H1 (cell line): Measurements from ENCODE around the gene ADAM12. TPM values are rescaled to one million over a fixed set of nuclear protein-coding genes. Genes with fewer than 3 reads are reported as not detected.

Experiments used
- CTCF ChIA-PET: fragments of 300-600 bp; sonication (Branson Sonifier 250); formaldehyde crosslinking; loops from one replicate; lab custom pipeline; 2021; ENCODE audit not compliant: partially characterized antibody; lab: Charles Lee
- POLR2A ChIA-PET: fragments of 300-600 bp; sonication (Branson Sonifier 250); formaldehyde crosslinking; loops from one replicate; lab custom pipeline; 2021; ENCODE audit warnings: inconsistent platforms; ENCODE audit not compliant: partially characterized antibody; lab: Charles Lee
- DNase-seq, 2 experiments: peaks; one replicate each; pipeline versions ENCODE4 v3.0.0 to v3.0.0-alpha.2; 2010 to 2022; ENCODE audit warnings: low spot score in 2 of 2, low read depth in 1 of 2, mixed read lengths in 1 of 2
- FAIRE-seq: peaks from 2 replicates; lab custom pipeline; 2011; peaks lifted over from hg19 to GRCh38; lab: Jason Lieb, UNC
- H2AFZ ChIP-seq: 2 replicates; pipeline ENCODE4 v1.8.1; 2012; ENCODE audit warnings: low read length, inconsistent platforms
- H2AK5ac ChIP-seq: 2 replicates; pipeline ENCODE4 v1.6.1; 2013; ENCODE audit warnings: low read depth, low read length
- H2BK120ac ChIP-seq: replicated peaks from 2 replicates; pipeline ENCODE3; 2013; ENCODE audit warnings: low read depth, low read length, inconsistent platforms
- H2BK12ac ChIP-seq: 2 replicates; pipeline ENCODE4 v1.6.1; 2013; ENCODE audit warnings: low read depth, low read length
- H2BK15ac ChIP-seq: 2 replicates; pipeline ENCODE4 v1.6.1; 2013; ENCODE audit warnings: low read length
- H2BK20ac ChIP-seq: 2 replicates; pipeline ENCODE4 v1.6.1; 2013; ENCODE audit warnings: low read length
- H2BK5ac ChIP-seq: 2 replicates; pipeline ENCODE4 v1.6.1; 2013; ENCODE audit warnings: low read depth, low read length
- H3K14ac ChIP-seq: 2 replicates; pipeline ENCODE4 v1.6.1; 2013; ENCODE audit warnings: inconsistent platforms; ENCODE audit not compliant: insufficient read length
- H3K18ac ChIP-seq: 2 replicates; pipeline ENCODE4 v1.6.1; 2013; ENCODE audit warnings: low read length; ENCODE audit errors: extremely low read depth
- H3K23ac ChIP-seq: 2 replicates; pipeline ENCODE4 v1.6.1; 2013; ENCODE audit warnings: inconsistent platforms; ENCODE audit not compliant: insufficient read length
- H3K23me2 ChIP-seq: 2 replicates; pipeline ENCODE4 v1.6.1; 2013; ENCODE audit warnings: low read depth, low read length
- H3K27ac ChIP-seq: 2 replicates; pipeline ENCODE4 v1.6.1; 2011; ENCODE audit warnings: low read depth, low read length, inconsistent platforms
- H3K27me3 ChIP-seq, 4 experiments: replicated peaks in 1 of 4; 1 replicate in 1 of 4; 2 replicates in 3 of 4; pipeline versions ENCODE4 v1.6.1 to v1.8.1; 2011 to 2013; ENCODE audit warnings: low read length in 3 of 4, mild to moderate bottlenecking in 3 of 4, inconsistent platforms in 2 of 4, mixed read lengths in 2 of 4, moderate library complexity in 1 of 4; ENCODE audit not compliant: control insufficient read depth in 3 of 4, insufficient read depth in 3 of 4; ENCODE audit errors: extremely low read depth in 1 of 4
- H3K36me3 ChIP-seq, 4 experiments: 2 replicates each; pipeline versions ENCODE4 v1.6.1 to v1.8.1; 2011 to 2013; ENCODE audit warnings: mild to moderate bottlenecking in 4 of 4, low read length in 3 of 4, moderate library complexity in 2 of 4, control low read depth in 1 of 4, inconsistent platforms in 1 of 4; ENCODE audit not compliant: insufficient read depth in 4 of 4, control insufficient read depth in 2 of 4
- H3K4ac ChIP-seq: replicated peaks from 2 replicates; pipeline ENCODE3; 2013; ENCODE audit warnings: low read length, low read depth, mixed read lengths, inconsistent platforms; ENCODE audit not compliant: insufficient read length
- H3K4me1 ChIP-seq, 4 experiments: replicated peaks in 1 of 4; 1 replicate in 1 of 4; 2 replicates in 3 of 4; pipeline versions ENCODE4 v1.6.1 to v1.8.1; 2011 to 2013; ENCODE audit warnings: low read length in 3 of 4, inconsistent platforms in 2 of 4, mixed read lengths in 1 of 4; ENCODE audit not compliant: insufficient read depth in 4 of 4, control insufficient read depth in 3 of 4
- H3K4me2 ChIP-seq, 2 experiments: 2 replicates each; pipeline versions ENCODE4 v1.6.1 to v1.8.1; 2011 to 2013; ENCODE audit warnings: low read depth in 2 of 2, low read length in 2 of 2, control low read depth in 1 of 2, inconsistent platforms in 1 of 2, mild to moderate bottlenecking in 1 of 2; ENCODE audit not compliant: insufficient read depth in 1 of 2
- H3K4me3 ChIP-seq, 4 experiments: fragments of 200-600, 300-600 bp in 1 of 4; sonication (generic), shearing (Covaris generic), sonication (Bioruptor Twin) in 1 of 4; 2 replicates each; pipeline versions ENCODE4 v1.5.1 to v1.8.1; 2011 to 2016; ENCODE audit warnings: low read length in 4 of 4, low read depth in 3 of 4, control low read depth in 2 of 4, inconsistent platforms in 2 of 4, mild to moderate bottlenecking in 2 of 4, mixed read lengths in 1 of 4, moderate library complexity in 1 of 4; ENCODE audit not compliant: insufficient read depth in 2 of 4; ENCODE audit errors: extremely low read depth in 1 of 4
- H3K56ac ChIP-seq: replicated peaks from 2 replicates; pipeline ENCODE3; 2013; ENCODE audit warnings: low read depth, mild to moderate bottlenecking, mixed read lengths, low read length, inconsistent platforms; ENCODE audit not compliant: insufficient read length
- H3K79me1 ChIP-seq: 2 replicates; pipeline ENCODE4 v1.6.1; 2013; ENCODE audit warnings: low read depth, low read length, control low read depth
- H3K79me2 ChIP-seq, 2 experiments: 2 replicates each; pipeline versions ENCODE4 v1.6.1 to v1.8.1; 2012 to 2013; ENCODE audit warnings: low read length in 2 of 2, mild to moderate bottlenecking in 2 of 2, inconsistent platforms in 1 of 2; ENCODE audit not compliant: insufficient read depth in 2 of 2, control insufficient read depth in 1 of 2
- H3K9ac ChIP-seq, 4 experiments: replicated peaks in 1 of 4; 1 replicate in 1 of 4; 2 replicates in 3 of 4; pipeline versions ENCODE4 v1.6.1 to v1.8.1; 2011 to 2013; ENCODE audit warnings: low read depth in 3 of 4, low read length in 3 of 4, control low read depth in 2 of 4, mild to moderate bottlenecking in 2 of 4, moderate library complexity in 2 of 4, inconsistent platforms in 1 of 4; ENCODE audit errors: extremely low read depth in 1 of 4
- H3K9me3 ChIP-seq, 2 experiments: 2 replicates each; pipeline versions ENCODE4 v1.6.1 to v1.8.1; 2012 to 2013; ENCODE audit warnings: mild to moderate bottlenecking in 2 of 2, moderate library complexity in 2 of 2, control low read depth in 1 of 2, inconsistent platforms in 1 of 2, low read depth in 1 of 2, low read length in 1 of 2, mixed read lengths in 1 of 2; ENCODE audit not compliant: insufficient read depth in 2 of 2
- H4K20me1 ChIP-seq, 2 experiments: replicated peaks in 1 of 2; 2 replicates each; pipeline versions ENCODE3 to v1.8.1; 2011 to 2013; ENCODE audit warnings: inconsistent platforms in 2 of 2, low read length in 2 of 2, mild to moderate bottlenecking in 1 of 2; ENCODE audit not compliant: insufficient read depth in 2 of 2, control insufficient read depth in 1 of 2
- H4K5ac ChIP-seq: 2 replicates; pipeline ENCODE4 v1.6.1; 2013; ENCODE audit warnings: low read length, low read depth, mixed read lengths, inconsistent platforms; ENCODE audit not compliant: insufficient read length
- H4K8ac ChIP-seq: 2 replicates; pipeline ENCODE4 v1.8.0; 2013; ENCODE audit warnings: mild to moderate bottlenecking, moderate library complexity, low read length, inconsistent platforms; ENCODE audit not compliant: insufficient read depth; ENCODE audit errors: extremely low read depth
- H4K91ac ChIP-seq: replicated peaks from 2 replicates; pipeline ENCODE3; 2013; ENCODE audit warnings: low read length, mixed read lengths, inconsistent platforms; ENCODE audit not compliant: insufficient read length
- CTBP2 ChIP-seq: IDR thresholded peaks from 2 replicates; pipeline ENCODE4 v1.7.0; 2011; ENCODE audit warnings: borderline replicate concordance, mild to moderate bottlenecking, moderate library complexity, mixed read lengths, low read length; ENCODE audit not compliant: insufficient read depth, insufficient read length
- WGBS, 2 experiments: shearing (Covaris generic) in 1 of 2; methylation state at CpG; one replicate each; pipeline versions ENCODE4 v1.1.6 to v1.1.7; 2013 to 2015; ENCODE audit warnings: low lambda C conversion rate in 2 of 2, mixed read lengths in 2 of 2, inconsistent platforms in 1 of 2, low coverage in 1 of 2, missing lambda C conversion rate in 1 of 2; ENCODE audit not compliant: insufficient replicate concordance in 2 of 2, insufficient coverage in 1 of 2, insufficient read length in 1 of 2; ENCODE audit errors: extremely low coverage in 1 of 2, missing lambda C conversion rate in 1 of 2; 5-methylcytosine and 5-hydroxymethylcytosine counted together
- polyA plus RNA-seq, 7 experiments: library from polyadenylated mRNA; depleted of rRNA in 3 of 7; stranded (reverse) in 5 of 7; unstranded in 2 of 7; fragments of >200 nt in 5 of 7; fragments of 200-250 nt in 2 of 7; gene quantifications; 1 replicate in 5 of 7; 2 replicates in 1 of 7; 4 replicates in 1 of 7; pipeline versions ENCODE4 v1.2.1 to v1.2.3, GENCODE V29; 2011 to 2013; ENCODE audit warnings: missing spikeins in 2 of 7, mixed read lengths in 2 of 7
- total RNA-seq: library from RNA; stranded (reverse); fragmentation: NEBNext Ultra II Directional; extraction: Animal tissue kit (Norgen Biotek cat#: 25700); gene quantifications from 2 replicates; pipeline ENCODE4 v1.2.1, GENCODE V29; 2021

The ADAM12 gene
- total and polyA plus RNA-seq, 2 of the 8 experiments (the other 6 are each of a cell fraction or from before 2014, with no cell fraction given), result 0.07 to 0.17 TPM

GRCh38 chr10:126061526-126061925, 326.8 kb downstream of the ADAM12 start:
- ChIA-PET POLR2A (no interaction called here), CTCF (no interaction called here)
- no peaks in the 10 kb centered on the region for H3K79me1 ChIP-seq
- no peaks in the 10 kb centered on the region for H3K36me3 ChIP-seq
- H3K14ac ChIP-seq, result no peak overlapping the region
- H3K27ac ChIP-seq, result no peak overlapping the region
- no peak overlapping the region for H4K8ac ChIP-seq
- H3K4me1 ChIP-seq, result peaks cover 0 to 2% (median 0%) of the 10 kb centered on the region in 4 experiments; a peak in 2 of 7 replicates
- no peak overlapping the region for H2BK120ac ChIP-seq
- H3K23ac ChIP-seq, result no peak overlapping the region
- no peaks in the 10 kb centered on the region for H3K27me3 ChIP-seq
- no peaks in the 10 kb centered on the region for H4K20me1 ChIP-seq
- H4K91ac ChIP-seq, result no peak overlapping the region
- H2BK15ac ChIP-seq, result no peak overlapping the region
- no peak overlapping the region for H3K56ac ChIP-seq
- H2BK5ac ChIP-seq, result no peak overlapping the region
- no peak overlapping the region for H2AFZ ChIP-seq
- H4K5ac ChIP-seq, result no peak overlapping the region
- FAIRE-seq, result no peak
- H3K4me3 ChIP-seq, result no peak overlapping the region
- DNase-seq, result no peak
- no peaks in the 10 kb centered on the region for H3K23me2 ChIP-seq
- no peak overlapping the region for H2AK5ac ChIP-seq
- 49% methylated on average over 3 of the region's 3 CpGs; no CpG with 5 or more reads in 1 of the 2 experiments for WGBS, 2 experiments
- no peak for TF ChIP-seq CTBP2
- no peak overlapping the region for H2BK20ac ChIP-seq
- no peak overlapping the region for H3K18ac ChIP-seq
- H2BK12ac ChIP-seq, result no peak overlapping the region
- no peak overlapping the region for H3K4me2 ChIP-seq
- no peak overlapping the region for H3K4ac ChIP-seq
- H3K79me2 ChIP-seq, result no peaks in the 10 kb centered on the region
- H3K9me3 ChIP-seq, result no peaks in the 10 kb centered on the region
- H3K9ac ChIP-seq, result no peak overlapping the region
